CD4-positive, alpha-beta T cell (primary cell): Measurements from ENCODE around the gene SORCS2. TPM values are rescaled to one million over a fixed set of nuclear protein-coding genes. Genes with fewer than 3 reads are reported as not detected.

Experiments used
- ATAC-seq: fragments of 200-7000 bp; cut with Tn5 transposase; one replicate; pipeline ENCODE4 v1.10.0; 2022; ENCODE audit warnings: mild to moderate bottlenecking; ENCODE audit not compliant: poor library complexity
- CTCF ChIA-PET: fragments of 350-600 bp; sonication (Branson Sonifier 250); formaldehyde crosslinking; loops from one replicate; lab custom pipeline; 2021; ENCODE audit warnings: antibody characterized with exemption, inconsistent platforms; lab: Charles Lee
- POLR2A ChIA-PET: fragments of 350-600 bp; sonication (Branson Sonifier 250); formaldehyde crosslinking; loops from one replicate; lab custom pipeline; 2021; ENCODE audit warnings: antibody characterized with exemption, inconsistent platforms; lab: Charles Lee
- DNase-seq, 14 experiments: peaks; one replicate each; pipeline ENCODE4 v3.0.0-alpha.2; 2013 to 2020; ENCODE audit warnings: mixed read lengths in 2 of 14
- H3K27ac ChIP-seq, 2 donors: one replicate each; pipeline versions ENCODE4 v1.5.1 to v1.7.0; 2013; ENCODE audit warnings: low read length in 2 of 2, low read depth in 1 of 2, mild to moderate bottlenecking in 1 of 2
- H3K27me3 ChIP-seq, 2 experiments: 1 replicate in 1 of 2; 2 replicates in 1 of 2; pipeline versions ENCODE4 v1.6.1 to v1.7.0; 2013; ENCODE audit warnings: low read length in 2 of 2, control low read depth in 1 of 2, mild to moderate bottlenecking in 1 of 2, moderate library complexity in 1 of 2; ENCODE audit not compliant: insufficient read depth in 2 of 2, control insufficient read depth in 1 of 2
- H3K36me3 ChIP-seq: one replicate; pipeline ENCODE4 v1.6.1; 2013; ENCODE audit warnings: low read length, control low read depth; ENCODE audit not compliant: insufficient read depth
- H3K4me1 ChIP-seq: one replicate; pipeline ENCODE4 v1.6.1; 2013; ENCODE audit warnings: low read length, control low read depth; ENCODE audit not compliant: insufficient read depth
- H3K4me3 ChIP-seq: one replicate; pipeline ENCODE4 v1.5.1; 2013; ENCODE audit warnings: mild to moderate bottlenecking, low read length, moderate library complexity
- H3K9me3 ChIP-seq, 2 experiments: 1 replicate in 1 of 2; 2 replicates in 1 of 2; pipeline versions ENCODE4 v1.6.1 to v1.7.0; 2013; ENCODE audit warnings: low read length in 2 of 2, mild to moderate bottlenecking in 2 of 2, control low read depth in 1 of 2, moderate library complexity in 1 of 2; ENCODE audit not compliant: control insufficient read depth in 1 of 2, insufficient read depth in 1 of 2
- H3K27ac Mint-ChIP-seq: one replicate; pipeline ENCODE4 v1.8.0; 2020; ENCODE audit warnings: mixed read lengths
- H3K27me3 Mint-ChIP-seq: one replicate; pipeline ENCODE4 v1.8.0; 2021; ENCODE audit warnings: mixed read lengths
- H3K36me3 Mint-ChIP-seq: one replicate; pipeline ENCODE4 v1.8.0; 2021; ENCODE audit warnings: low read depth, mixed read lengths
- H3K4me1 Mint-ChIP-seq: one replicate; pipeline ENCODE4 v1.8.0; 2021; ENCODE audit warnings: low read depth, mixed read lengths
- H3K4me3 Mint-ChIP-seq: one replicate; pipeline ENCODE4 v1.8.0; 2020; ENCODE audit warnings: mild to moderate bottlenecking, mixed read lengths
- H3K9me3 Mint-ChIP-seq: one replicate; pipeline ENCODE4 v1.8.0; 2020; ENCODE audit warnings: mixed read lengths
- CTCF ChIP-seq: fragments of 200-600 bp; IDR thresholded peaks from one replicate; pipeline ENCODE4 v1.8.0; 2022; ENCODE audit warnings: antibody characterized with exemption, mild to moderate bottlenecking
- intact Hi-C, 2 experiments: fragments of 100-400 bp; cut with DNase I in 1 of 2; cut with micrococcal nuclease in 1 of 2; formaldehyde crosslinking; loops; one replicate each; pipeline versions ENCODE4 v1.15.1 to v1.9.0; 2023 to 2025; cut with DNase I, micrococcal nuclease
- total RNA-seq, 174 experiments: library from RNA in 2 of 174; stranded (reverse) in 2 of 174; gene quantifications; one replicate each; pipeline ENCODE4 v1.2.3 and lab custom pipeline; 2021 to 2026

The SORCS2 gene
- total RNA-seq, 2 experiments from 2014 or later, result not detected

- Histone ChIP-seq H3K27me3 (no peaks in the 10 kb centered on the region), H3K27ac (no peak overlapping the region), H3K36me3 (no peaks in the 10 kb centered on the region), H3K4me1 (no peaks in the 10 kb centered on the region), H3K9me3 (peaks cover 0 to 11% of the 10 kb centered on the region in 2 experiments), H3K4me3 (no peak overlapping the region)
- Mint-ChIP-seq H3K27me3 (peaks cover 4% of the 10 kb centered on the region), H3K4me1 (no peaks in the 10 kb centered on the region), H3K4me3 (no peak overlapping the region), H3K9me3 (no peaks in the 10 kb centered on the region), H3K36me3 (no peaks in the 10 kb centered on the region), H3K27ac (no peak overlapping the region)
- no peak for TF ChIP-seq CTCF
- intact Hi-C loops, result no loop called here
- DNase-seq, result no peak
- no peak for ATAC-seq
- CTCF ChIA-PET, result no interaction called here
- POLR2A ChIA-PET, result no interaction called here
These were observed 135.1 kb downstream of the SORCS2 start for GRCh38 chr4:7327341-7327885.

DNA sequence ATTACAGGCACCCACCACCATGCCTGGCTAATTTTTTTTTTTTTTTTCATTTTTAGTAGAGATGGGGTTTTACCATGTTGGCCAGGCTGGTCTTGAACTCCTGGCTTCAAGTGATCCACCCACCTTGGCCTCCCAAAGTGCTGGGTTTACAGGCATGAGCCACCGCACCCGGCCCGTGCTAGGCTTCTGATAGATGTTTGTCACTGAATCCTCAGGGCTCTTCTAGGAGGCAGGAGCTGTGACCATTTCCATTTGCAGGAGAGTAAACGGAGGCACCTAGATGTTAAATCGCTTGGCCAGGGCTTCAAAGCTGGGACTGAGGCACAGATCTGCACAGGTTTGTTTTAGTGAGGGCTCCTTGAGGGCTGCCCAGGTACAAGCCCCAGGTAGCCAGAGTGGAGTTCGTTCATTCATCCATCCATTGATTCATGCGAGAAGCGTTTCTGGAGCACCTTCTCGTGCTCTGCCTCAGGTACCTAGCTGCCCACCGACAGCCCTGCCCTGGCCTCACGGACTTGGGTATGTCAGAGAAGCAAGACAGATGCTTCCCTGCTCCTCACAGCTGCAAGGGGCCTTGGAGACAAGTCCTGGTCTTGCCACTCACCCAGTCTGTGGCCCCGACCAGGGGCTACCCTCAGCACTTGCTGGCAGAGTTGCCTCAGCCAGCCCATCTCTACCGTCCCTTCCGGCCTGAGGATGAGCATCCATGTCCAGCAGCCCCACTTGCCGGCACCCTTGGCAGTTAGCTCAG lies 136.0 kb downstream of the SORCS2 start:
- H3K9me3 ChIP-seq, result peaks cover 0 to 7% of the 10 kb centered on the region in 2 experiments
- H3K4me1 Mint-ChIP-seq, result no peaks in the 10 kb centered on the region
- H3K4me3 Mint-ChIP-seq, result no peak overlapping the region
- H3K36me3 Mint-ChIP-seq, result no peaks in the 10 kb centered on the region
- no peaks in the 10 kb centered on the region for H3K9me3 Mint-ChIP-seq
- POLR2A ChIA-PET, result no interaction called here
- H3K27me3 Mint-ChIP-seq, result peaks cover 4% of the 10 kb centered on the region
- H3K27me3 ChIP-seq, result no peaks in the 10 kb centered on the region
- H3K4me3 ChIP-seq, result no peak overlapping the region
- no peaks in the 10 kb centered on the region for H3K36me3 ChIP-seq
- DNase-seq (no peak), ATAC-seq (no peak)
- H3K27ac Mint-ChIP-seq, result no peak overlapping the region
- no peak overlapping the region for H3K27ac ChIP-seq
- intact Hi-C loops, result no loop called here
- TF ChIP-seq CTCF, result no peak
- H3K4me1 ChIP-seq, result no peaks in the 10 kb centered on the region
- CTCF ChIA-PET, result no interaction called here

DNA sequence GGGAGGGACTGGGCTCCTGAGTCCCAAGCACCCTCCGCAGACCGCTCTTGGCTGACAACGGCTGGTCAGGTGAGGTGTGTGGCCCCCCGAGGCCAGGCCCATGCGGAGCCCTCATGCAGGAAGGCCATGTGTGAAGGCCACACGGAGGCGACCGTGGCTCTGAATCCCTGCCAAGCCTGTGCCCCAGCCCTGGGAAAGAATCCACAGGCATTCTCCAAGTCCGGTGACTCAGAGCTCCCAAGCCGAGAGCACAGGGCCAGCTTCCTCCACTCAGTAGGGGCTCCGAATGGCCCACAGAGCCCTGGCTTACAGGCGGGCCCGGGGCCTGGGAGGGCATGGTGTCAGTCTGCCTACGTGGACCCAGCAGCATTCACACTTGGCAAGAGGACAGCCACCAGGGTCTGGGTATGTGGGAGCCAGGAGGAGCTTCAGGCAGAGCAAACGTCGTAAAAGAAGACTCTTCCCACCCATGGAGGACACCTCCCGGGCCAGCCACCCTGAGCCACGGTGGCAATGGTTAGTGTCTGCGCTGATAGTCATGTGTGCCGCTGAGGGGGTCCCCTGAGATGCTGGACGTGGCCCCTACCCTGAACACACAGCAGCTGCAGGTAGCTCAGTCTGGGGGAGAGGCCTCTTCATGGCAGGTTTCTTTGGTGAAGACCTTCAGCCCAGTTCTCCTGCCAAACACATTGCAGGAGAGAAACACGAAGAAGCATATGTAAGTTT lies 136.7 kb downstream of the SORCS2 start:
- Histone ChIP-seq H3K36me3 (no peaks in the 10 kb centered on the region), H3K27me3 (no peaks in the 10 kb centered on the region), H3K4me3 (no peak overlapping the region), H3K27ac (no peak overlapping the region), H3K9me3 (peaks cover 0 to 4% of the 10 kb centered on the region in 2 experiments), H3K4me1 (no peaks in the 10 kb centered on the region)
- intact Hi-C loops, result no loop called here
- ChIA-PET CTCF (no interaction called here), POLR2A (no interaction called here)
- Mint-ChIP-seq H3K9me3 (no peaks in the 10 kb centered on the region), H3K36me3 (no peaks in the 10 kb centered on the region), H3K4me1 (no peaks in the 10 kb centered on the region), H3K4me3 (no peak overlapping the region), H3K27me3 (peaks cover 4% of the 10 kb centered on the region), H3K27ac (no peak overlapping the region)
- TF ChIP-seq CTCF, result no peak
- ATAC-seq (no peak), DNase-seq (no peak)
